CD14-positive monocyte (primary cell): Measurements from ENCODE around the gene AURKAIP1. TPM values are rescaled to one million over a fixed set of nuclear protein-coding genes. Genes with fewer than 3 reads are reported as not detected.
A peak's percentile ranks its signal among the peaks of the same experiment; 100 is the strongest.

Source experiments
- DNase-seq, 3 donors: peaks; one replicate each; pipeline ENCODE4 v3.0.0-alpha.2; 2011 to 2022
- H2AFZ ChIP-seq: 2 replicates; pipeline ENCODE4 v1.6.0; 2012; ENCODE audit warnings: mild to moderate bottlenecking, low read depth, low read length, inconsistent platforms; ENCODE audit not compliant: insufficient read depth, poor library complexity, severe bottlenecking
- H3K27ac ChIP-seq, 2 donors: 1 replicate in 1 of 2; 2 replicates in 1 of 2; pipeline ENCODE4 v1.5.1; 2012 to 2013; ENCODE audit warnings: low read length in 2 of 2, control low read depth in 1 of 2, inconsistent platforms in 1 of 2, low read depth in 1 of 2, mild to moderate bottlenecking in 1 of 2
- H3K27me3 ChIP-seq, 2 donors: one replicate each; pipeline versions ENCODE4 v1.6.0 to v1.6.1; 2011 to 2013; ENCODE audit warnings: low read length in 2 of 2; ENCODE audit not compliant: control insufficient read depth in 2 of 2, insufficient read depth in 2 of 2
- H3K36me3 ChIP-seq, 2 donors: replicated peaks in 1 of 2; 1 replicate in 1 of 2; 2 replicates in 1 of 2; pipeline versions ENCODE4 v1.5.1 to v1.6.1; 2012 to 2013; ENCODE audit warnings: low read length in 2 of 2, control low read depth in 1 of 2, inconsistent platforms in 1 of 2, mild to moderate bottlenecking in 1 of 2; ENCODE audit not compliant: insufficient read depth in 2 of 2, control insufficient read depth in 1 of 2
- H3K4me1 ChIP-seq, 2 donors: 1 replicate in 1 of 2; 2 replicates in 1 of 2; pipeline versions ENCODE4 v1.5.1 to v1.6.1; 2012 to 2013; ENCODE audit warnings: low read length in 2 of 2, control low read depth in 1 of 2, inconsistent platforms in 1 of 2, mild to moderate bottlenecking in 1 of 2, moderate library complexity in 1 of 2; ENCODE audit not compliant: insufficient read depth in 2 of 2, control insufficient read depth in 1 of 2
- H3K4me2 ChIP-seq: replicated peaks from 2 replicates; pipeline ENCODE3; 2012; ENCODE audit warnings: low read length, moderate library complexity, mild to moderate bottlenecking; ENCODE audit not compliant: poor library complexity, severe bottlenecking; ENCODE audit errors: extremely low read depth
- H3K4me3 ChIP-seq, 3 experiments: fragments of 200-600 bp in 1 of 3; sonication (generic) in 1 of 3; replicated peaks in 1 of 3; 1 replicate in 2 of 3; 2 replicates in 1 of 3; pipeline ENCODE4 v1.5.1; 2011 to 2013; ENCODE audit warnings: low read length in 3 of 3, mild to moderate bottlenecking in 3 of 3, control low read depth in 2 of 3, low read depth in 2 of 3, inconsistent platforms in 1 of 3, moderate library complexity in 1 of 3
- H3K79me2 ChIP-seq: 2 replicates; pipeline ENCODE4 v1.6.0; 2012; ENCODE audit warnings: mild to moderate bottlenecking, control low read depth, inconsistent platforms, low read length, moderate library complexity; ENCODE audit not compliant: insufficient read depth
- H3K9ac ChIP-seq: 2 replicates; pipeline ENCODE4 v1.6.0; 2017; ENCODE audit warnings: low read length, mild to moderate bottlenecking; ENCODE audit not compliant: insufficient read depth, poor library complexity, severe bottlenecking
- H3K9me3 ChIP-seq, 2 donors: replicated peaks in 1 of 2; 1 replicate in 1 of 2; 2 replicates in 1 of 2; pipeline versions ENCODE4 v1.5.1 to v1.6.1; 2012 to 2013; ENCODE audit warnings: low read length in 2 of 2, control low read depth in 1 of 2; ENCODE audit not compliant: control insufficient read depth in 1 of 2, insufficient read depth in 1 of 2
- H4K20me1 ChIP-seq: 2 replicates; pipeline ENCODE4 v1.6.0; 2012; ENCODE audit warnings: mild to moderate bottlenecking, low read length, control low read depth, moderate library complexity; ENCODE audit not compliant: insufficient read depth
- H3K27ac Mint-ChIP-seq, 7 donors: one replicate each; pipeline ENCODE4 v1.8.0; 2020; ENCODE audit warnings: mild to moderate bottlenecking in 7 of 7, mixed read lengths in 7 of 7, moderate library complexity in 6 of 7, inconsistent platforms in 2 of 7
- H3K27me3 Mint-ChIP-seq, 3 donors: one replicate each; pipeline ENCODE4 v1.8.0; 2021 to 2022; ENCODE audit warnings: low read depth in 3 of 3, mild to moderate bottlenecking in 3 of 3, mixed read lengths in 3 of 3, moderate library complexity in 3 of 3, inconsistent platforms in 1 of 3
- H3K36me3 Mint-ChIP-seq, 2 donors: one replicate each; pipeline ENCODE4 v1.8.0; 2020; ENCODE audit warnings: mixed read lengths in 2 of 2, inconsistent platforms in 1 of 2, mild to moderate bottlenecking in 1 of 2
- H3K4me1 Mint-ChIP-seq: one replicate; pipeline ENCODE4 v1.8.0; 2020; ENCODE audit warnings: mild to moderate bottlenecking, mixed read lengths
- H3K4me3 Mint-ChIP-seq, 2 donors: one replicate each; pipeline ENCODE4 v1.8.0; 2020; ENCODE audit warnings: mild to moderate bottlenecking in 2 of 2, mixed read lengths in 2 of 2, moderate library complexity in 1 of 2
- H3K9me3 Mint-ChIP-seq, 7 donors: one replicate each; pipeline ENCODE4 v1.8.0; 2020 to 2022; ENCODE audit warnings: mixed read lengths in 7 of 7, mild to moderate bottlenecking in 6 of 7, moderate library complexity in 6 of 7, inconsistent platforms in 2 of 7
- WGBS: methylation state at CpG from one replicate; pipeline ENCODE4 v1.1.5; 2013; ENCODE audit warnings: missing lambda C conversion rate; ENCODE audit not compliant: insufficient coverage; 5-methylcytosine and 5-hydroxymethylcytosine counted together
- intact Hi-C, 2 donors: fragments of 100-400 bp; cut with micrococcal nuclease; formaldehyde crosslinking; loops; one replicate each; pipeline versions ENCODE4 v1.15.0 to v1.15.1; 2023
- polyA plus RNA-seq, 3 donors: library from polyadenylated mRNA; depleted of rRNA in 1 of 3; unstranded in 2 of 3; stranded (reverse) in 1 of 3; fragments of 300-500 nt in 2 of 3; fragments of >200 nt in 1 of 3; fragmentation: Illumina TruSeq in 2 of 3; gene quantifications; 1 replicate in 2 of 3; 2 replicates in 1 of 3; pipeline ENCODE4 v1.2.3, GENCODE V29; 2012 to 2021
- TF ChIP-seq, protein P1 (sequence below): fragments of 200-600 bp; IDR thresholded peaks from one replicate; pipeline ENCODE4 v1.8.0; 2022; ENCODE audit warnings: antibody characterized with exemption, mild to moderate bottlenecking

AURKAIP1 gene
- polyA plus RNA-seq, 3 donors, result 59.1 to 160 (median 134) TPM

DNA sequence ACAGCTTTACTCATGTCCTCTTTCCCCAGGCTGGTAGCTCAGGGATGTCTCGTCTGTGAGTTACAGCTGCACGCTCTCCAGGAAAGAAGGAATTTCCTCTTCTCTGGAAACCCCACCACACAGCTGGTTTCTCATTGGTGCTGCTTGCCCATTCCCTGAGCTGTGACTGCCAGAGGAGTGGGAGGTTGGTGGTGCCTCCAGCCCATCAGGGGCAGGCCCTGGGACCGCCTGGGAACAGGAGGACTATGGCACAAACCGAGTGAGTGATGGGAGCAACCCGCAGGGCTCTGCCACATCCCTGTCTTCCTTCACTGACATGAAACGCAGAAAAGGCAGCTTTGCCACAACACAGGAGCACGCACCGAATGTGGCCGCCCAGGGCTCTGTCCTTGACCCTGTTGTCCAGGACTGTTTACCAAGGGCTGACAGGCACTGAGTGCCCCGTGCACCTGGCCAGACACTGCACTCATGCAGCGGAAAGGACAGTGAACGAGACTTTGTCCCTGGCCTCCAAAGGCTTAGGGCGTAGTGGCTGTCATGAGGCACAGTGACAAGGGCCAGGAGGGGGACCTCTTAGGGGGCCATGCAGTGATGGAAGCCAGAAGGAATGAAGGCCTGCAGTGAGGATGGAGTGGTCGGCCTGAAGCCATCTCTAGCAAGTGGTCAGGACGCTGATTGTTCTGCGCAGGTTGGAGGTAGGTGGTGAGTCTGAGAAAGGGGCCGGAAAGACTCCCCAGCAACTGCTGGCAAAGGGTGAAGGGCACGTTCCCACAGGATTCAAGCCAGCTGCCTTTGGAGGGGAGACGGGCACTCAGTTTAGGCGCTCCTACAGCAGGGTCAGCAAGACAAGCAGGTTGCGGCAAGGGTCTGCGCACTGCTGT, 25.8 kb upstream of the AURKAIP1 start:
- Mint-ChIP-seq H3K27me3 (no peaks in the 10 kb centered on the region), H3K36me3 (peaks cover 46 to 73% of the 10 kb centered on the region in 2 donors), H3K27ac (peak overlapping the region; percentile 87 to 95 (median 91)), H3K4me1 (peaks cover 32% of the 10 kb centered on the region), H3K4me3 (peak overlapping the region; percentile 89 to 93), H3K9me3 (no peaks in the 10 kb centered on the region)
- Histone ChIP-seq H3K27ac (peak overlapping the region in 1 of 2 donors; percentile 82), H4K20me1 (peaks cover 34% of the 10 kb centered on the region), H3K36me3 (peaks cover 53 to 66% of the 10 kb centered on the region in 2 donors), H3K9ac (peak overlapping the region; percentile 97), H3K4me1 (peaks cover 24 to 32% of the 10 kb centered on the region in 2 donors), H3K79me2 (peaks cover 74% of the 10 kb centered on the region), H3K9me3 (no peaks in the 10 kb centered on the region), H2AFZ (no peak overlapping the region), H3K4me2 (peak overlapping the region; percentile 88), H3K4me3 (peak overlapping the region in 2 of 3 experiments; percentile 70 to 87), H3K27me3 (no peaks in the 10 kb centered on the region)
- 97% methylated on average over 19 of the region's 22 CpGs for WGBS
- no peak for DNase-seq
- intact Hi-C loops, result no loop called here
- TF ChIP-seq, protein P1, sequence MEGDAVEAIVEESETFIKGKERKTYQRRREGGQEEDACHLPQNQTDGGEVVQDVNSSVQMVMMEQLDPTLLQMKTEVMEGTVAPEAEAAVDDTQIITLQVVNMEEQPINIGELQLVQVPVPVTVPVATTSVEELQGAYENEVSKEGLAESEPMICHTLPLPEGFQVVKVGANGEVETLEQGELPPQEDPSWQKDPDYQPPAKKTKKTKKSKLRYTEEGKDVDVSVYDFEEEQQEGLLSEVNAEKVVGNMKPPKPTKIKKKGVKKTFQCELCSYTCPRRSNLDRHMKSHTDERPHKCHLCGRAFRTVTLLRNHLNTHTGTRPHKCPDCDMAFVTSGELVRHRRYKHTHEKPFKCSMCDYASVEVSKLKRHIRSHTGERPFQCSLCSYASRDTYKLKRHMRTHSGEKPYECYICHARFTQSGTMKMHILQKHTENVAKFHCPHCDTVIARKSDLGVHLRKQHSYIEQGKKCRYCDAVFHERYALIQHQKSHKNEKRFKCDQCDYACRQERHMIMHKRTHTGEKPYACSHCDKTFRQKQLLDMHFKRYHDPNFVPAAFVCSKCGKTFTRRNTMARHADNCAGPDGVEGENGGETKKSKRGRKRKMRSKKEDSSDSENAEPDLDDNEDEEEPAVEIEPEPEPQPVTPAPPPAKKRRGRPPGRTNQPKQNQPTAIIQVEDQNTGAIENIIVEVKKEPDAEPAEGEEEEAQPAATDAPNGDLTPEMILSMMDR, result no peak

GRCh38 chr1:1399872-1400575, 25.0 kb upstream of the AURKAIP1 start:
- no peak for DNase-seq
- H3K27ac ChIP-seq, result peak overlapping the region; percentile 82
- H3K79me2 ChIP-seq, result peaks cover 74% of the 10 kb centered on the region
- Mint-ChIP-seq H3K27ac (peak overlapping the region; percentile 87 to 95 (median 91)), H3K9me3 (no peaks in the 10 kb centered on the region), H3K4me1 (peaks cover 32% of the 10 kb centered on the region), H3K4me3 (peak overlapping the region; percentile 89 to 93), H3K27me3 (no peaks in the 10 kb centered on the region), H3K36me3 (peaks cover 46 to 73% of the 10 kb centered on the region in 2 donors)
- peak overlapping the region; percentile 86 for H2AFZ ChIP-seq
- peaks cover 24 to 31% of the 10 kb centered on the region in 2 donors for H3K4me1 ChIP-seq
- H3K4me3 ChIP-seq, result peak overlapping the region; percentile 70 to 99 (median 87)
- peaks cover 35% of the 10 kb centered on the region for H4K20me1 ChIP-seq
- peak overlapping the region; percentile 97 for H3K9ac ChIP-seq
- no peaks in the 10 kb centered on the region for H3K27me3 ChIP-seq
- 4% methylated on average over 32 of the region's 34 CpGs for WGBS
- TF ChIP-seq, protein P1, result no peak
- intact Hi-C loops, result no loop called here
- peaks cover 53 to 66% of the 10 kb centered on the region in 2 donors for H3K36me3 ChIP-seq
- peak overlapping the region; percentile 88 for H3K4me2 ChIP-seq
- no peaks in the 10 kb centered on the region for H3K9me3 ChIP-seq
